Neuronal stem cell (in vitro differentiated cells): ENCODE measurements around the gene CSHL1.

Experiments used
- DNase-seq: peaks from one replicate; pipeline ENCODE4 v3.0.0-alpha.2; 2013; ENCODE audit warnings: low spot score
- H2AFZ ChIP-seq: one replicate; pipeline ENCODE4 v1.6.1; 2013; ENCODE audit warnings: mild to moderate bottlenecking, low read length, inconsistent platforms
- H2AK5ac ChIP-seq: 2 replicates; pipeline ENCODE4 v1.6.1; 2013; ENCODE audit warnings: low read depth, mild to moderate bottlenecking, inconsistent platforms, low read length, moderate library complexity, mixed read lengths
- H2BK120ac ChIP-seq: 2 replicates; pipeline ENCODE4 v1.6.1; 2013; ENCODE audit warnings: low read depth, mild to moderate bottlenecking, inconsistent platforms, low read length, moderate library complexity, mixed read lengths
- H2BK12ac ChIP-seq: one replicate; pipeline ENCODE4 v1.6.1; 2013; ENCODE audit warnings: low read length, inconsistent platforms
- H2BK15ac ChIP-seq: 2 replicates; pipeline ENCODE4 v1.6.1; 2013; ENCODE audit warnings: mild to moderate bottlenecking, low read length, inconsistent platforms, mixed read lengths
- H2BK5ac ChIP-seq: one replicate; pipeline ENCODE4 v1.6.1; 2013; ENCODE audit warnings: inconsistent platforms, mild to moderate bottlenecking, low read length, moderate library complexity
- H3K14ac ChIP-seq: one replicate; pipeline ENCODE4 v1.6.1; 2013; ENCODE audit warnings: low read length, inconsistent platforms
- H3K18ac ChIP-seq: 2 replicates; pipeline ENCODE4 v1.6.1; 2013; ENCODE audit warnings: low read length, inconsistent platforms
- H3K23ac ChIP-seq: 2 replicates; pipeline ENCODE4 v1.6.1; 2013; ENCODE audit warnings: low read depth, mild to moderate bottlenecking, mixed read lengths, low read length, inconsistent platforms; ENCODE audit not compliant: poor library complexity
- H3K27ac ChIP-seq: replicated peaks from 3 replicates; pipeline ENCODE4 v1.5.1; 2013; ENCODE audit warnings: low read length, inconsistent platforms
- H3K27me3 ChIP-seq, 3 experiments: 2 replicates each; pipeline ENCODE4 v1.6.1; 2013; ENCODE audit warnings: low read length in 3 of 3, mild to moderate bottlenecking in 2 of 3, inconsistent platforms in 1 of 3, low read depth in 1 of 3, mixed read lengths in 1 of 3, moderate library complexity in 1 of 3; ENCODE audit not compliant: control insufficient read depth in 3 of 3, insufficient read depth in 3 of 3
- H3K36me3 ChIP-seq, 2 donors: replicated peaks in 1 of 2; 2 replicates each; pipeline ENCODE4 v1.6.1; 2013; ENCODE audit warnings: low read length in 2 of 2; ENCODE audit not compliant: control insufficient read depth in 2 of 2, insufficient read depth in 2 of 2
- H3K4ac ChIP-seq: 2 replicates; pipeline ENCODE4 v1.6.1; 2013; ENCODE audit warnings: inconsistent platforms, mild to moderate bottlenecking, low read length, moderate library complexity
- H3K4me1 ChIP-seq, 2 donors: 1 replicate in 1 of 2; 2 replicates in 1 of 2; pipeline ENCODE4 v1.6.1; 2013; ENCODE audit warnings: low read length in 2 of 2, low read depth in 1 of 2; ENCODE audit not compliant: control insufficient read depth in 2 of 2, insufficient read depth in 1 of 2
- H3K4me2 ChIP-seq: one replicate; pipeline ENCODE4 v1.6.1; 2013; ENCODE audit warnings: mild to moderate bottlenecking, low read length, inconsistent platforms; ENCODE audit not compliant: insufficient read depth, poor library complexity, severe bottlenecking
- H3K4me3 ChIP-seq, 2 donors: 2 replicates each; pipeline ENCODE4 v1.5.1; 2013; ENCODE audit warnings: low read length in 2 of 2, mild to moderate bottlenecking in 2 of 2, inconsistent platforms in 1 of 2, moderate library complexity in 1 of 2
- H3K79me1 ChIP-seq: one replicate; pipeline ENCODE4 v1.6.1; 2013; ENCODE audit warnings: low read depth, mild to moderate bottlenecking, inconsistent platforms, low read length, moderate library complexity
- H3K9ac ChIP-seq: one replicate; pipeline ENCODE4 v1.6.1; 2013; ENCODE audit warnings: mild to moderate bottlenecking, low read depth, low read length, inconsistent platforms; ENCODE audit not compliant: poor library complexity
- H3K9me3 ChIP-seq, 2 donors: replicated peaks in 1 of 2; 2 replicates each; pipeline versions ENCODE3 to v1.6.1; 2013; ENCODE audit warnings: low read length in 2 of 2, mild to moderate bottlenecking in 2 of 2, inconsistent platforms in 1 of 2, low read depth in 1 of 2, mixed read lengths in 1 of 2, moderate library complexity in 1 of 2; ENCODE audit not compliant: control insufficient read depth in 2 of 2, insufficient read depth in 1 of 2
- H4K8ac ChIP-seq: one replicate; pipeline ENCODE4 v1.6.1; 2013; ENCODE audit warnings: low read depth, mild to moderate bottlenecking, inconsistent platforms, low read length, moderate library complexity
- H4K91ac ChIP-seq: one replicate; pipeline ENCODE4 v1.6.1; 2013; ENCODE audit warnings: low read length, low read depth, mild to moderate bottlenecking, inconsistent platforms; ENCODE audit not compliant: poor library complexity
- WGBS, 2 donors: extraction: QIAGEN DNeasy Blood & Tissue Kit; methylation state at CpG; one replicate each; pipeline ENCODE4 v1.1.7; 2013; ENCODE audit warnings: missing lambda C conversion rate in 2 of 2, mixed read lengths in 1 of 2; ENCODE audit not compliant: insufficient read length in 2 of 2, insufficient replicate concordance in 1 of 2; ENCODE audit errors: extremely low coverage in 2 of 2; 5-methylcytosine and 5-hydroxymethylcytosine counted together

CSHL1 gene

GRCh38 chr17:63931981-63932561, 21.0 kb upstream of the CSHL1 start, which contains the start of gene CD79B:
Gene CD79B, minus strand, starts transcription at chr17:63932331. Its CDS starts 70 bp downstream, at chr17:63932261.
- Histone ChIP-seq H4K8ac (peak within 1 kb of the TSS; percentile 53), H3K36me3 (no peaks in the 10 kb centered on the region), H2BK15ac (peak within 1 kb of the TSS; percentile 59), H2BK120ac (no peak within 1 kb of the TSS), H3K4me3 (no peak within 1 kb of the TSS), H3K79me1 (no peaks in the 10 kb centered on the region), H3K9me3 (no peaks in the 10 kb centered on the region), H3K14ac (peak within 1 kb of the TSS; percentile 97), H2BK5ac (peak within 1 kb of the TSS; percentile 85), H2AK5ac (peak within 1 kb of the TSS; percentile 91), H3K4ac (peak within 1 kb of the TSS; percentile 94), H4K91ac (peak within 1 kb of the TSS; percentile 97), H3K27ac (no peak within 1 kb of the TSS), H3K9ac (peak within 1 kb of the TSS; percentile 12), H2AFZ (peak within 1 kb of the TSS; percentile 69), H3K27me3 (peaks cover 0 to 7% (median 0%) of the 10 kb centered on the region in 3 experiments), H3K4me2 (no peak within 1 kb of the TSS), H3K4me1 (peaks cover 2 to 10% of the 10 kb centered on the region in 2 donors), H3K18ac (peak within 1 kb of the TSS; percentile 91), H2BK12ac (no peak within 1 kb of the TSS), H3K23ac (no peak within 1 kb of the TSS)
- DNase-seq: no peak
- no CpG with 5 or more reads among the region's 19 CpGs for WGBS, 2 donors

DNA sequence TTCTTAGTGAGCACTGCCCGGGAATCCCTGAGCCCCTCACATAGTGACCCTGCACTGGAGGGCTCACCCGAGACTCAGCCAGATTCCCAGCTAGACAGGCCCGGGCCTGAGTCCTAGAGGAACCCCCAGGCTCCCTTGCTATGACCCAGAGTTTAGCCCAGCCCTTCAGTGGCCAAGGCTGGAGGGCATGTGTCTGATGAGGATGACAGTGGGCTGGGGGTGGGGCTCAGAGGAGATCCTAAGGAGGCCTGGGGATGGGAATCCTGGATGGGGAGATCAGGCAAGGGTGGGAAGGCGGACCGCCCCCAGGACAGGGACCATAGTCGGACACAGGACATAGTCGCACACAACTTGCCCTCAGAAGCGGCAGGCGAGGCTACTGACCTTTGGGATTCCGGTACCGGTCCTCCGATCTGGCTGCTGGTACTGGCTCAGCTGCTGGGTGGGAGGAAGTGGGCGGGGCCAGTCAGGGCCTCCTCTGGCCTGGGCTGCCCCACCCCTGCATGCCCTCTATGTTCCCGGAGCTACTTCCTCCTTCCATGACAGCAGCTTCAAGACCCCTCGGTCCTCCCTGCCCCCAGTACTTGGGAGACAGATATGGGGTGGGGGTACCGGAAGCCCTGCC, 20.0 kb upstream of the CSHL1 start:
- Histone ChIP-seq H3K27ac (no peak overlapping the region), H2BK15ac (peak overlapping the region; percentile 32), H3K36me3 (no peaks in the 10 kb centered on the region), H3K4me1 (peaks cover 2 to 10% of the 10 kb centered on the region in 2 donors), H3K79me1 (no peaks in the 10 kb centered on the region), H2BK5ac (peak overlapping the region; percentile 85), H3K4ac (no peak overlapping the region), H2AFZ (peak overlapping the region; percentile 64), H3K4me2 (no peak overlapping the region), H2BK120ac (no peak overlapping the region), H3K4me3 (no peak overlapping the region), H2AK5ac (peak overlapping the region; percentile 91), H2BK12ac (no peak overlapping the region), H4K91ac (no peak overlapping the region), H3K14ac (no peak overlapping the region), H4K8ac (no peak overlapping the region), H3K27me3 (peaks cover 0 to 7% (median 0%) of the 10 kb centered on the region in 3 experiments), H3K18ac (peak overlapping the region; percentile 91), H3K9me3 (no peaks in the 10 kb centered on the region), H3K9ac (no peak overlapping the region), H3K23ac (no peak overlapping the region)
- WGBS, 2 donors: no CpG with 5 or more reads among the region's 16 CpGs
- DNase-seq: no peak

DNA sequence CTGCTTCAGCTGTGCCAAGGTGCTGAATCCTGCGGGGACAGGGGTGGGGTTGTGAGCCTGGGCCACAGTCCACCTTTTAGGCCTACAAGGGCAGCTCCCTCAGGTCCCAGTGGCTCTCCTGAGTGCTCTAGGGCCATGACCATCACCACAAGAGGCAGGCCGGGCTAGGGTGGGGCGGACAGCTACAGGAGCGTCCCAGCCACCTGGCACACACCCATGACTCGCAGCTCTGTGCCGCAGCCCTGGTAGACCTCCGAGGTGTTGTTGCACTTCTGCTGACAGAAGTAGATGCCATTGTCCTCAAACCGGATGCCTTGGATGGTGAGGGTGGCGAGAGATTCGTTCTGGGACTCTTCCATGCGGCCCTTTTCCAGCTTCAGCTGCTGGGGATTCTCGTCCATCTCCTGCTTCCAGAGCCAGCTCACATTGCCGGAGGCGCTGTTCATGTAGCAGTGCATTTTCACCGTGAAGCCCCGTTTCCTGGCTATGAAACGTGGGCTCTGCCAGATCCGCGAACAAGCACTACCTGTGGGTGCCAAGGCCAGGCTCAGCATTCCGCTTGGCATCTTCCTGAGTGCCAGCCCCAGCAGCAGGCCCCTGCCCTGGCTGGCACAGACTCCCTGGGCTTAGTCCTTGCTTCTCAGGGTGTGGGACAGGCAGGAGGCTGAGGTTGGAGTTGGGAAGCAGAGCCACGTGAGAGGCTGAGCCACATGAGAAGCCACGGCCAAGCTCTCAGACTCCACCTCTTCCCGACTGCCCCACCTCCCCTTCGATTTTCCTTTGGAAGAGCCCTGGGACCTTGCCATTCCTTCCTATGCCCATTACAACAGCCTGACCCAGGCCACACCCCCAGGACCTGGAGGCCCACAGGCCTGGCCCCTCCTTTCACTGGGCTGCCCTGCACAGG, 19.1 kb upstream of the CSHL1 start:
- H4K91ac ChIP-seq: no peak overlapping the region
- WGBS, 2 donors: no CpG with 5 or more reads among the region's 24 CpGs

More for the DNA sequence above, 19.1 kb upstream of the CSHL1 start:
- Histone ChIP-seq H2BK120ac (no peak overlapping the region), H3K4me2 (no peak overlapping the region), H3K27me3 (peaks cover 0 to 7% (median 0%) of the 10 kb centered on the region in 3 experiments), H3K36me3 (no peaks in the 10 kb centered on the region), H3K18ac (peak overlapping the region; percentile 85), H2BK5ac (peak overlapping the region; percentile 66), H3K9ac (no peak overlapping the region), H2AK5ac (peak overlapping the region; percentile 91), H3K9me3 (no peaks in the 10 kb centered on the region), H2BK15ac (peak overlapping the region; percentile 32), H2AFZ (peak overlapping the region; percentile 64), H3K23ac (no peak overlapping the region), H3K4ac (no peak overlapping the region), H3K27ac (no peak overlapping the region), H3K4me1 (peaks cover 2 to 10% of the 10 kb centered on the region in 2 donors), H3K14ac (peak overlapping the region; percentile 38), H4K8ac (peak overlapping the region; percentile 82), H3K79me1 (no peaks in the 10 kb centered on the region), H3K4me3 (no peak overlapping the region), H2BK12ac (peak overlapping the region; percentile 81)
- DNase-seq: no peak
